ENCODE results near the gene ROR1. TPM values are rescaled to one million over a fixed set of nuclear protein-coding genes. Genes with fewer than 3 reads are reported as not detected.

Gene ROR1
- total and polyA plus RNA-seq, 2 donors (not counting 1 experiment from before 2014, with no cell fraction given), result 0.46 to 16.0 TPM

- CTCF ChIA-PET, result interaction anchor here (0.6 to 5.5 kb wide), 33 partner anchors 9 to 1757 kb away, joined by 3 to 114 read pairs (median 4); no protein-coding TSS in a partner anchor
- H3K27me3 Mint-ChIP-seq, result peaks cover 15% of the 10 kb centered on the region
These were observed 363.1 kb downstream of the ROR1 start for GRCh38 chr1:64136752-64137411.

GRCh38 chr1:64137412-64137803, 363.6 kb downstream of the ROR1 start:
- TF ChIP-seq, protein P1, sequence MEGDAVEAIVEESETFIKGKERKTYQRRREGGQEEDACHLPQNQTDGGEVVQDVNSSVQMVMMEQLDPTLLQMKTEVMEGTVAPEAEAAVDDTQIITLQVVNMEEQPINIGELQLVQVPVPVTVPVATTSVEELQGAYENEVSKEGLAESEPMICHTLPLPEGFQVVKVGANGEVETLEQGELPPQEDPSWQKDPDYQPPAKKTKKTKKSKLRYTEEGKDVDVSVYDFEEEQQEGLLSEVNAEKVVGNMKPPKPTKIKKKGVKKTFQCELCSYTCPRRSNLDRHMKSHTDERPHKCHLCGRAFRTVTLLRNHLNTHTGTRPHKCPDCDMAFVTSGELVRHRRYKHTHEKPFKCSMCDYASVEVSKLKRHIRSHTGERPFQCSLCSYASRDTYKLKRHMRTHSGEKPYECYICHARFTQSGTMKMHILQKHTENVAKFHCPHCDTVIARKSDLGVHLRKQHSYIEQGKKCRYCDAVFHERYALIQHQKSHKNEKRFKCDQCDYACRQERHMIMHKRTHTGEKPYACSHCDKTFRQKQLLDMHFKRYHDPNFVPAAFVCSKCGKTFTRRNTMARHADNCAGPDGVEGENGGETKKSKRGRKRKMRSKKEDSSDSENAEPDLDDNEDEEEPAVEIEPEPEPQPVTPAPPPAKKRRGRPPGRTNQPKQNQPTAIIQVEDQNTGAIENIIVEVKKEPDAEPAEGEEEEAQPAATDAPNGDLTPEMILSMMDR (IDR thresholded peaks at IDR 0.05), result peak; percentile 46
- no peak for TF ChIP-seq EZH2 (IDR thresholded peaks at IDR 0.05; ENCODE audit: borderline replicate concordance, insufficient read depth, low read depth, low read length, poor library complexity, severe bottlenecking)
- Histone ChIP-seq H4K20me1 (ENCODE audit: control insufficient read depth, insufficient read depth, low read length, poor library complexity, severe bottlenecking) (no peaks in the 10 kb centered on the region), H2AFZ (ENCODE audit: insufficient read depth, low read depth, low read length, poor library complexity, severe bottlenecking) (no peak overlapping the region), H3K9ac (ENCODE audit: low read length) (no peak overlapping the region), H3K4me1 (ENCODE audit: control insufficient read depth in 2 of 2, insufficient read depth in 2 of 2, low read length in 2 of 2) (no peaks in the 10 kb centered on the region), H3K27me3 (replicated peaks in 1 of 4; ENCODE audit: control extremely low read depth in 1 of 4, control insufficient read depth in 3 of 4, insufficient read depth in 4 of 4, low read length in 3 of 4) (peaks cover 0 to 4% (median 0%) of the 10 kb centered on the region in 4 experiments), H3K4me2 (replicated peaks; ENCODE audit: low read depth, low read length, poor library complexity, severe bottlenecking) (no peak overlapping the region), H3K79me2 (ENCODE audit: control insufficient read depth, insufficient read depth, low read length) (no peaks in the 10 kb centered on the region), H3K36me3 (replicated peaks in 1 of 2; ENCODE audit: control extremely low read depth in 1 of 2, control insufficient read depth in 1 of 2, extremely low read depth in 1 of 2, insufficient read depth in 2 of 2, low read length in 1 of 2) (no peaks in the 10 kb centered on the region), H3K4me3 (ENCODE audit: control extremely low read depth in 1 of 5, extremely low read depth in 1 of 5, insufficient read depth in 1 of 5, low read depth in 2 of 5, low read length in 4 of 5) (no peak overlapping the region), H3K9me3 (ENCODE audit: control extremely low read depth in 1 of 3, control insufficient read depth in 2 of 3, insufficient read depth in 1 of 3, low read length in 2 of 3) (no peaks in the 10 kb centered on the region), H3K27ac (ENCODE audit: low read length in 2 of 2) (no peak overlapping the region)
- intact Hi-C loops (cut with micrococcal nuclease), result loop anchor here (1.0 to 10.0 kb wide), 4 partner anchors 107 to 521 kb away; no protein-coding TSS in a partner anchor
- no CpG with 5 or more reads among the region's 4 CpGs for WGBS (ENCODE audit: insufficient coverage)
- ChIA-PET POLR2A (no interaction called here), CTCF (interaction anchor here (0.6 to 5.5 kb wide), 34 partner anchors 9 to 561 kb away, joined by 3 to 114 read pairs (median 4); no protein-coding TSS in a partner anchor)
- ATAC-seq (ENCODE audit: low read depth) (no peak), DNase-seq (no peak)
- H3K4me3 Mint-ChIP-seq, result no peak overlapping the region
- peaks cover 11% of the 10 kb centered on the region for H3K27me3 Mint-ChIP-seq
- peaks cover 2% of the 10 kb centered on the region for H3K4me1 Mint-ChIP-seq
- no peak overlapping the region for H3K27ac Mint-ChIP-seq
- H3K9me3 Mint-ChIP-seq (ENCODE audit: insufficient read depth), result no peaks in the 10 kb centered on the region

More at GRCh38 chr1:64136752-64137411, 363.1 kb downstream of the ROR1 start:
- peaks cover 0 to 4% (median 0%) of the 10 kb centered on the region in 4 experiments for H3K27me3 ChIP-seq (replicated peaks in 1 of 4; ENCODE audit: control extremely low read depth in 1 of 4, control insufficient read depth in 3 of 4, insufficient read depth in 4 of 4, low read length in 3 of 4)
- H3K36me3 ChIP-seq (replicated peaks in 1 of 2; ENCODE audit: control extremely low read depth in 1 of 2, control insufficient read depth in 1 of 2, extremely low read depth in 1 of 2, insufficient read depth in 2 of 2, low read length in 1 of 2), result no peaks in the 10 kb centered on the region
- no peak overlapping the region for H3K4me3 Mint-ChIP-seq
- no peaks in the 10 kb centered on the region for H3K9me3 ChIP-seq (ENCODE audit: control extremely low read depth in 1 of 3, control insufficient read depth in 2 of 3, insufficient read depth in 1 of 3, low read length in 2 of 3)
- no peaks in the 10 kb centered on the region for H4K20me1 ChIP-seq (ENCODE audit: control insufficient read depth, insufficient read depth, low read length, poor library complexity, severe bottlenecking)
- no peaks in the 10 kb centered on the region for H3K4me1 ChIP-seq (ENCODE audit: control insufficient read depth in 2 of 2, insufficient read depth in 2 of 2, low read length in 2 of 2)
- no peaks in the 10 kb centered on the region for H3K79me2 ChIP-seq (ENCODE audit: control insufficient read depth, insufficient read depth, low read length)
- no peak overlapping the region for H3K4me2 ChIP-seq (replicated peaks; ENCODE audit: low read depth, low read length, poor library complexity, severe bottlenecking)
- H3K4me1 Mint-ChIP-seq, result peaks cover 2% of the 10 kb centered on the region
- POLR2A ChIA-PET, result no interaction called here
- ATAC-seq (ENCODE audit: low read depth) (peak; percentile 80), DNase-seq (peak; percentile 68)
- H3K4me3 ChIP-seq (ENCODE audit: control extremely low read depth in 1 of 5, extremely low read depth in 1 of 5, insufficient read depth in 1 of 5, low read depth in 2 of 5, low read length in 4 of 5), result no peak overlapping the region
- no peak overlapping the region for H2AFZ ChIP-seq (ENCODE audit: insufficient read depth, low read depth, low read length, poor library complexity, severe bottlenecking)
- H3K9ac ChIP-seq (ENCODE audit: low read length), result no peak overlapping the region
- H3K27ac Mint-ChIP-seq, result no peak overlapping the region
- no peak overlapping the region for H3K27ac ChIP-seq (ENCODE audit: low read length in 2 of 2)
- WGBS (ENCODE audit: insufficient coverage), result 50% methylated on average over 2 of the region's 7 CpGs
- TF ChIP-seq, protein P1 (IDR thresholded peaks at IDR 0.05), result peak; percentile 87
- no peak for TF ChIP-seq EZH2 (IDR thresholded peaks at IDR 0.05; ENCODE audit: borderline replicate concordance, insufficient read depth, low read depth, low read length, poor library complexity, severe bottlenecking)
- intact Hi-C loops (cut with micrococcal nuclease), result loop anchor here (1.0 to 10.0 kb wide), 4 partner anchors 108 to 521 kb away; no protein-coding TSS in a partner anchor
- H3K9me3 Mint-ChIP-seq (ENCODE audit: insufficient read depth), result no peaks in the 10 kb centered on the region
